WTC11 (cell line): ENCODE measurements around the gene MYO7B. TPM values are rescaled to one million over a fixed set of nuclear protein-coding genes. Genes with fewer than 3 reads are reported as not detected.

Experiments
- ATAC-seq: fragments of 200-7000 bp; cut with Tn5 transposase; 2 replicates; pipeline ENCODE4 v1.10.0; 2021; ENCODE audit warnings: mild to moderate bottlenecking, moderate library complexity
- CTCF ChIA-PET: fragments of 300-600 bp; sonication (Branson Sonifier 250); formaldehyde crosslinking; loops from one replicate; lab custom pipeline; 2021; ENCODE audit warnings: antibody characterized with exemption; lab: Charles Lee
- POLR2A ChIA-PET: fragments of 350-600 bp; sonication (Branson Sonifier 250); formaldehyde crosslinking; loops from one replicate; lab custom pipeline; 2021; ENCODE audit warnings: antibody characterized with exemption; lab: Charles Lee
- DNase-seq: peaks from one replicate; pipeline ENCODE4 v3.0.0; 2021; ENCODE audit warnings: low spot score
- H3K27ac Mint-ChIP-seq: 2 replicates; pipeline ENCODE4 v1.8.0; 2021; ENCODE audit warnings: mixed read lengths
- H3K27me3 Mint-ChIP-seq: 2 replicates; pipeline ENCODE4 v1.8.0; 2021; ENCODE audit warnings: low read depth, mild to moderate bottlenecking, moderate library complexity, mixed read lengths
- H3K36me3 Mint-ChIP-seq: 2 replicates; pipeline ENCODE4 v1.8.0; 2021; ENCODE audit warnings: mixed read lengths
- H3K4me1 Mint-ChIP-seq: 2 replicates; pipeline ENCODE4 v1.8.0; 2022; ENCODE audit warnings: mixed read lengths
- H3K4me3 Mint-ChIP-seq: 2 replicates; pipeline ENCODE4 v1.8.0; 2021; ENCODE audit warnings: mild to moderate bottlenecking, moderate library complexity, mixed read lengths
- H3K9me3 Mint-ChIP-seq: 2 replicates; pipeline ENCODE4 v1.8.0; 2021; ENCODE audit warnings: mixed read lengths
- AFF4 ChIP-seq: sonication (generic); formaldehyde crosslinking; IDR thresholded peaks from 2 replicates; pipeline ENCODE4 v1.8.1; 2023; ENCODE audit warnings: mild to moderate bottlenecking, missing genetic modification reagents, borderline replicate concordance
- ATF2 ChIP-seq: sonication (generic); formaldehyde crosslinking; IDR thresholded peaks from 2 replicates; pipeline ENCODE4 v1.8.1; 2022; ENCODE audit warnings: low read depth, missing genetic modification reagents, borderline replicate concordance
- CREM ChIP-seq: sonication (generic); formaldehyde crosslinking; IDR thresholded peaks from 2 replicates; pipeline ENCODE4 v1.8.1; 2022; ENCODE audit warnings: mild to moderate bottlenecking, missing genetic modification reagents, moderate library complexity
- E2F4 ChIP-seq: sonication (generic); formaldehyde crosslinking; IDR thresholded peaks from 2 replicates; pipeline ENCODE4 v1.8.1; 2022; ENCODE audit warnings: low read depth, mild to moderate bottlenecking, moderate library complexity, missing genetic modification reagents, borderline replicate concordance
- ELF4 ChIP-seq: sonication (generic); formaldehyde crosslinking; IDR thresholded peaks from 2 replicates; pipeline ENCODE4 v1.8.1; 2022; ENCODE audit warnings: low read depth, mild to moderate bottlenecking, moderate library complexity, missing genetic modification reagents
- FOXJ3 ChIP-seq: sonication (generic); formaldehyde crosslinking; IDR thresholded peaks from 2 replicates; pipeline ENCODE4 v1.9.0; 2021; ENCODE audit warnings: missing genetic modification reagents, mild to moderate bottlenecking, borderline replicate concordance
- FOXK1 ChIP-seq: sonication (generic); formaldehyde crosslinking; IDR thresholded peaks from 2 replicates; pipeline ENCODE4 v1.8.0; 2022; ENCODE audit warnings: mild to moderate bottlenecking, moderate library complexity, missing genetic modification reagents
- FOXP1 ChIP-seq: sonication (generic); formaldehyde crosslinking; IDR thresholded peaks from 2 replicates; pipeline ENCODE4 v1.8.0; 2022; ENCODE audit warnings: missing genetic modification reagents, mild to moderate bottlenecking, moderate library complexity, borderline replicate concordance
- GTF2I ChIP-seq: fragments of 250-450 bp; sonication (Bioruptor Pico); conservative IDR thresholded peaks from 2 replicates; pipeline ENCODE4 v1.4.0; 2021; ENCODE audit warnings: mild to moderate bottlenecking
- IRF1 ChIP-seq: sonication (generic); formaldehyde crosslinking; IDR thresholded peaks from 2 replicates; pipeline ENCODE4 v1.8.0; 2023; ENCODE audit warnings: missing genetic modification reagents
- JAZF1 ChIP-seq: fragments of 250-450 bp; sonication (Bioruptor Pico); IDR thresholded peaks from 2 replicates; pipeline ENCODE4 v1.9.0; 2021; ENCODE audit warnings: moderate library complexity, mild to moderate bottlenecking, inconsistent platforms
- MLX ChIP-seq: sonication (generic); formaldehyde crosslinking; IDR thresholded peaks from 2 replicates; pipeline ENCODE4 v1.8.1; 2023; ENCODE audit warnings: mild to moderate bottlenecking, missing genetic modification reagents, moderate library complexity
- NFATC4 ChIP-seq: fragments of 250-450 bp; sonication (Bioruptor Pico); IDR thresholded peaks from 2 replicates; pipeline ENCODE4 v1.9.0; 2021; ENCODE audit warnings: mild to moderate bottlenecking
- NR1H2 ChIP-seq: sonication (generic); formaldehyde crosslinking; IDR thresholded peaks from 2 replicates; pipeline ENCODE4 v1.9.0; 2021; ENCODE audit warnings: mild to moderate bottlenecking, moderate library complexity, missing genetic modification reagents
- PRRX2 ChIP-seq: fragments of 250-450 bp; sonication (Bioruptor Pico); IDR thresholded peaks from 2 replicates; pipeline ENCODE4 v1.8.0; 2021; ENCODE audit warnings: mild to moderate bottlenecking
- RORB ChIP-seq: fragments of 250-450 bp; sonication (Bioruptor Pico); IDR thresholded peaks from 2 replicates; pipeline ENCODE4 v1.9.0; 2021; ENCODE audit warnings: mild to moderate bottlenecking
- TEAD4 ChIP-seq: sonication (generic); formaldehyde crosslinking; IDR thresholded peaks from 2 replicates; pipeline ENCODE4 v1.8.0; 2022; ENCODE audit warnings: mild to moderate bottlenecking, missing genetic modification reagents
- USF2 ChIP-seq: sonication (generic); formaldehyde crosslinking; IDR thresholded peaks from 2 replicates; pipeline ENCODE4 v1.8.1; 2023; ENCODE audit warnings: mild to moderate bottlenecking, missing genetic modification reagents, moderate library complexity
- ZBTB21 ChIP-seq: sonication (generic); formaldehyde crosslinking; IDR thresholded peaks from 2 replicates; pipeline ENCODE4 v1.8.1; 2023; ENCODE audit warnings: mild to moderate bottlenecking, missing genetic modification reagents, borderline replicate concordance
- ZBTB43 ChIP-seq: sonication (generic); formaldehyde crosslinking; IDR thresholded peaks from 2 replicates; pipeline ENCODE4 v1.8.1; 2023; ENCODE audit warnings: mild to moderate bottlenecking, missing genetic modification reagents
- ZNF317 ChIP-seq: sonication (generic); formaldehyde crosslinking; IDR thresholded peaks from 2 replicates; pipeline ENCODE4 v1.8.1; 2023; ENCODE audit warnings: low read depth, mild to moderate bottlenecking, moderate library complexity, missing genetic modification reagents, borderline replicate concordance
- ZSCAN18 ChIP-seq: fragments of 250-450 bp; sonication (Bioruptor Pico); IDR thresholded peaks from 2 replicates; pipeline ENCODE4 v2.1.2; 2022; ENCODE audit warnings: mild to moderate bottlenecking, moderate library complexity
- total RNA-seq: library from RNA; stranded (reverse); gene quantifications from 3 replicates; pipeline ENCODE4 v1.2.3, GENCODE V29; 2021

The MYO7B gene
- total RNA-seq, 1 experiment from 2014 or later = not detected

- ChIA-PET CTCF (interaction anchor here (0.8 to 4.7 kb wide), 5 partner anchors 23 to 108 kb away, joined by 3 to 120 read pairs (median 59); partner anchors contain the start of gene SFT2D3), POLR2A (no interaction called here)
- no peaks in the 10 kb centered on the region for H3K36me3 Mint-ChIP-seq
- no peak overlapping the region for H3K27ac Mint-ChIP-seq
- TF ChIP-seq PRRX2 (no peak), ZSCAN18 (CRISPR knock-in tag) (no peak), ZBTB21 (no peak), CREM (CRISPR knock-in tag) (no peak), IRF1 (CRISPR knock-in tag) (no peak), ELF4 (no peak), ZBTB43 (CRISPR knock-in tag) (no peak), FOXJ3 (CRISPR knock-in tag) (no peak), NR1H2 (CRISPR knock-in tag) (no peak), FOXK1 (no peak), JAZF1 (CRISPR knock-in tag) (no peak), FOXP1 (no peak), ATF2 (CRISPR knock-in tag) (no peak), NFATC4 (CRISPR knock-in tag) (no peak), RORB (CRISPR knock-in tag) (no peak)
- DNase-seq = no peak
- no peak overlapping the region for H3K4me3 Mint-ChIP-seq
- no peaks in the 10 kb centered on the region for H3K27me3 Mint-ChIP-seq
- no peaks in the 10 kb centered on the region for H3K9me3 Mint-ChIP-seq
- peaks cover 3% of the 10 kb centered on the region; the same call in 1 of the 2 replicates for H3K4me1 Mint-ChIP-seq
- ATAC-seq = no peak
Observed at GRCh38 chr2:127592761-127593227, 57.3 kb downstream of the MYO7B start.

- Mint-ChIP-seq H3K27ac (no peak overlapping the region), H3K27me3 (no peaks in the 10 kb centered on the region), H3K36me3 (no peaks in the 10 kb centered on the region), H3K4me3 (no peak overlapping the region), H3K9me3 (no peaks in the 10 kb centered on the region), H3K4me1 (peaks cover 3% of the 10 kb centered on the region; the same call in 1 of the 2 replicates)
- DNase-seq (no peak), ATAC-seq (no peak)
- ChIA-PET POLR2A (no interaction called here), CTCF (interaction anchor here (0.8 to 4.7 kb wide), 3 partner anchors 24 to 101 kb away, joined by 3 to 120 read pairs (median 61); no protein-coding TSS in a partner anchor)
- TF ChIP-seq ZNF317 (CRISPR knock-in tag) = no peak
- no peak for TF ChIP-seq MLX
- TF ChIP-seq USF2 (CRISPR knock-in tag) = no peak
- no peak for TF ChIP-seq GTF2I
- no peak for TF ChIP-seq E2F4 (CRISPR knock-in tag)
- no peak for TF ChIP-seq TEAD4 (CRISPR knock-in tag)
- no peak for TF ChIP-seq AFF4 (CRISPR knock-in tag)
Observed at GRCh38 chr2:127593228-127594115, 58.0 kb downstream of the MYO7B start.
